Common myeloid progenitor, CD34-positive (primary cell): Measurements from ENCODE around the gene TMEM8B. TPM values are rescaled to one million over a fixed set of nuclear protein-coding genes. Genes with fewer than 3 reads are reported as not detected.

ENCODE experiments used
- CTCF ChIA-PET: fragments of 350-600 bp; sonication (Branson Sonifier 250); formaldehyde crosslinking; loops from one replicate; lab custom pipeline; 2021; ENCODE audit warnings: antibody characterized with exemption; lab: Charles Lee
- POLR2A ChIA-PET: fragments of 350-600 bp; sonication (Branson Sonifier 250); formaldehyde crosslinking; loops from one replicate; lab custom pipeline; 2021; ENCODE audit warnings: antibody characterized with exemption; lab: Charles Lee
- DNase-seq, 3 donors: peaks; one replicate each; pipeline versions ENCODE4 v3.0.0 to v3.0.0-alpha.2; 2013
- H3K27ac ChIP-seq, 2 experiments: 1 replicate in 1 of 2; 2 replicates in 1 of 2; pipeline ENCODE4 v1.7.0; 2013; ENCODE audit warnings: inconsistent platforms in 2 of 2, low read length in 2 of 2, mild to moderate bottlenecking in 2 of 2, low read depth in 1 of 2, moderate library complexity in 1 of 2; ENCODE audit not compliant: severe bottlenecking in 2 of 2, insufficient read depth in 1 of 2, poor library complexity in 1 of 2
- H3K27me3 ChIP-seq, 5 experiments: replicated peaks in 2 of 5; 1 replicate in 3 of 5; 2 replicates in 2 of 5; pipeline versions ENCODE4 v1.6.1 to v1.7.0; 2013; ENCODE audit warnings: low read length in 4 of 5, mild to moderate bottlenecking in 2 of 5, moderate library complexity in 2 of 5, inconsistent platforms in 1 of 5; ENCODE audit not compliant: insufficient read depth in 5 of 5, control insufficient read depth in 4 of 5
- H3K36me3 ChIP-seq, 4 experiments: 1 replicate in 2 of 4; 2 replicates in 2 of 4; pipeline versions ENCODE4 v1.6.1 to v1.7.0; 2013; ENCODE audit warnings: low read length in 3 of 4, control low read depth in 1 of 4, mild to moderate bottlenecking in 1 of 4; ENCODE audit not compliant: control insufficient read depth in 4 of 4, insufficient read depth in 4 of 4
- H3K4me1 ChIP-seq, 4 experiments: 1 replicate in 3 of 4; 2 replicates in 1 of 4; pipeline versions ENCODE4 v1.6.1 to v1.7.1; 2013; ENCODE audit warnings: low read length in 3 of 4, mild to moderate bottlenecking in 3 of 4, control low read depth in 1 of 4, inconsistent platforms in 1 of 4, moderate library complexity in 1 of 4; ENCODE audit not compliant: control insufficient read depth in 4 of 4, insufficient read depth in 4 of 4; ENCODE audit errors: control extremely low read depth in 1 of 4
- H3K4me3 ChIP-seq, 7 experiments: 1 replicate in 4 of 7; 2 replicates in 3 of 7; pipeline versions ENCODE4 v1.5.1 to v1.7.0; 2013; ENCODE audit warnings: mild to moderate bottlenecking in 7 of 7, low read length in 6 of 7, moderate library complexity in 6 of 7, inconsistent platforms in 2 of 7, low read depth in 2 of 7, control low read depth in 1 of 7; ENCODE audit not compliant: insufficient read depth in 4 of 7, control insufficient read depth in 1 of 7; ENCODE audit errors: extremely low read depth in 1 of 7
- H3K9me3 ChIP-seq, 5 experiments: 1 replicate in 4 of 5; 2 replicates in 1 of 5; pipeline versions ENCODE4 v1.6.1 to v1.7.1; 2013; ENCODE audit warnings: low read length in 4 of 5, mild to moderate bottlenecking in 2 of 5, inconsistent platforms in 1 of 5, low read depth in 1 of 5, moderate library complexity in 1 of 5; ENCODE audit not compliant: control insufficient read depth in 4 of 5, insufficient read depth in 2 of 5; ENCODE audit errors: control extremely low read depth in 1 of 5
- WGBS: methylation state at CpG from one replicate; pipeline ENCODE4 v1.1.5; 2013; ENCODE audit not compliant: insufficient coverage; 5-methylcytosine and 5-hydroxymethylcytosine counted together
- polyA plus RNA-seq: library from polyadenylated mRNA; unstranded; fragments of 120-200 nt; gene quantifications from one replicate; pipeline ENCODE4 v1.2.1, GENCODE V29; 2013

TMEM8B gene
- 2.2 TPM for polyA plus RNA-seq

- Histone ChIP-seq H3K36me3 (no peaks in the 10 kb centered on the region), H3K27me3 (peaks cover 0 to 6% (median 3%) of the 10 kb centered on the region in 5 experiments), H3K4me3 (peak within 1 kb of the TSS; percentile 48 to 84 (median 75)), H3K4me1 (peaks cover 2 to 27% (median 24%) of the 10 kb centered on the region in 4 experiments), H3K27ac (peak within 1 kb of the TSS in 1 of 2 experiments; percentile 67), H3K9me3 (no peaks in the 10 kb centered on the region)
- 0% methylated on average over 41 of the region's 53 CpGs for WGBS
- CTCF ChIA-PET: interaction anchor here (1.0 to 6.1 kb wide), 7 partner anchors 8 to 96 kb away, joined by 3 to 45 read pairs (median 4); partner anchors contain the start of gene CREB3
- peak; percentile 92 to 93 (median 92) for DNase-seq
- POLR2A ChIA-PET: no interaction called here
Observed at GRCh38 chr9:35829084-35829763, at the start of gene TMEM8B. TMEM8B (plus strand) TSS chr9:35829228; CDS start chr9:35829448, 220 bp downstream.

GRCh38 chr9:35781066-35781465, 48.0 kb upstream of the TMEM8B start:
- H3K4me3 ChIP-seq: no peak overlapping the region
- H3K27me3 ChIP-seq: no peaks in the 10 kb centered on the region
- no peak overlapping the region for H3K27ac ChIP-seq
- ChIA-PET CTCF (interaction anchor here (1.2 to 1.7 kb wide), 3 partner anchors 9 to 25 kb away, joined by 5 to 7 read pairs (median 6); no protein-coding TSS in a partner anchor), POLR2A (no interaction called here)
- peaks cover 0 to 11% (median 6%) of the 10 kb centered on the region in 4 experiments for H3K36me3 ChIP-seq
- H3K4me1 ChIP-seq: peaks cover 2 to 3% (median 2%) of the 10 kb centered on the region in 4 experiments
- WGBS: no CpG with 5 or more reads among the region's 2 CpGs
- no peak for DNase-seq
- no peaks in the 10 kb centered on the region for H3K9me3 ChIP-seq

GRCh38 chr9:35783418-35783817, 45.6 kb upstream of the TMEM8B start:
- no peak overlapping the region for H3K27ac ChIP-seq
- POLR2A ChIA-PET: no interaction called here
- no peak for DNase-seq
- CTCF ChIA-PET: interaction anchor here (0.8 to 2.7 kb wide), 8 partner anchors 10 to 52 kb away, joined by 3 to 6 read pairs (median 3); no protein-coding TSS in a partner anchor
- H3K4me1 ChIP-seq: peaks cover 0 to under 1% (median under 1%) of the 10 kb centered on the region in 4 experiments
- H3K36me3 ChIP-seq: peaks cover 0 to 11% (median 6%) of the 10 kb centered on the region in 4 experiments
- no peaks in the 10 kb centered on the region for H3K27me3 ChIP-seq
- H3K9me3 ChIP-seq: no peaks in the 10 kb centered on the region
- H3K4me3 ChIP-seq: no peak overlapping the region

- Histone ChIP-seq H3K4me1 (peaks cover 0 to 18% (median 10%) of the 10 kb centered on the region in 4 experiments), H3K36me3 (peaks cover 0 to 14% (median 7%) of the 10 kb centered on the region in 4 experiments), H3K9me3 (no peaks in the 10 kb centered on the region), H3K27me3 (peaks cover 0 to 3% (median 0%) of the 10 kb centered on the region in 5 experiments), H3K27ac (no peak overlapping the region), H3K4me3 (no peak overlapping the region)
- ChIA-PET CTCF (interaction anchor here (0.6 to 7.4 kb wide), 40 partner anchors 8 to 156 kb away, joined by 3 to 103 read pairs (median 6); partner anchors contain the start of genes HINT2, MSMP, OR13J1 and SPAG8), POLR2A (interaction anchor here (0.6 to 1.2 kb wide), 2 partner anchors 37 to 77 kb away, joined by 3 read pairs; no protein-coding TSS in a partner anchor)
- DNase-seq: peak in 2 of 3 donors; percentile 24 to 32
- WGBS: no CpG with 5 or more reads among the region's 2 CpGs
Observed at GRCh38 chr9:35789541-35789940, 39.5 kb upstream of the TMEM8B start.

GRCh38 chr9:35790025-35790384, 39.0 kb upstream of the TMEM8B start:
- CTCF ChIA-PET: interaction anchor here (0.6 to 7.4 kb wide), 37 partner anchors 8 to 159 kb away, joined by 3 to 103 read pairs (median 6); partner anchors contain the start of genes HINT2, MSMP, OR13J1 and SPAG8
- no peaks in the 10 kb centered on the region for H3K9me3 ChIP-seq
- peaks cover 0 to 18% (median 10%) of the 10 kb centered on the region in 4 experiments for H3K4me1 ChIP-seq
- peaks cover 0 to 14% (median 7%) of the 10 kb centered on the region in 4 experiments for H3K36me3 ChIP-seq
- 43% methylated on average over 4 of the region's 4 CpGs for WGBS
- no peak for DNase-seq
- H3K4me3 ChIP-seq: no peak overlapping the region
- no peak overlapping the region for H3K27ac ChIP-seq
- POLR2A ChIA-PET: interaction anchor here (0.6 to 1.2 kb wide), 2 partner anchors 36 to 78 kb away, joined by 3 read pairs; no protein-coding TSS in a partner anchor
- peaks cover 0 to 3% (median 0%) of the 10 kb centered on the region in 5 experiments for H3K27me3 ChIP-seq

GRCh38 chr9:35790385-35791296, 38.4 kb upstream of the TMEM8B start:
- no peak overlapping the region for H3K27ac ChIP-seq

More at GRCh38 chr9:35790385-35791296, 38.4 kb upstream of the TMEM8B start:
- peaks cover 0 to 11% (median 5%) of the 10 kb centered on the region in 4 experiments for H3K36me3 ChIP-seq
- H3K9me3 ChIP-seq: no peaks in the 10 kb centered on the region
- H3K4me1 ChIP-seq: peaks cover 0 to 18% (median 10%) of the 10 kb centered on the region in 4 experiments
- 60% methylated on average over 34 of the region's 37 CpGs for WGBS
- H3K4me3 ChIP-seq: peak overlapping the region in 1 of 7 experiments; percentile 35
- CTCF ChIA-PET: interaction anchor here (0.5 to 7.4 kb wide), 37 partner anchors 9 to 158 kb away, joined by 3 to 103 read pairs (median 6); partner anchors contain the start of genes HINT2, MSMP, OR13J1 and SPAG8
- H3K27me3 ChIP-seq: peaks cover 0 to 3% (median 0%) of the 10 kb centered on the region in 5 experiments
- POLR2A ChIA-PET: interaction anchor here (1.2 kb wide), 1 partner anchor 36 kb away, joined by 3 read pairs; no protein-coding TSS in a partner anchor
- peak; percentile 68 to 80 (median 72) for DNase-seq
